Panc1 (cell line): ENCODE data around the gene CLDN6. TPM values are rescaled to one million over a fixed set of nuclear protein-coding genes. Genes with fewer than 3 reads are reported as not detected.

Experiments used
- ATAC-seq: fragments of 200-7000 bp; cut with Tn5 transposase; 2 replicates; pipeline ENCODE4 v1.9.1; 2020; ENCODE audit warnings: mild to moderate bottlenecking, moderate library complexity
- BruUV-seq: library from RNA; stranded (reverse); fragments of 400-500 nt; replicated peaks from 2 replicates; lab custom pipeline; 2021; lab: Mats Ljungman, UMichigan
- CTCF ChIA-PET: fragments of 300-600 bp; sonication (Branson Sonifier 250); formaldehyde crosslinking; loops from one replicate; lab custom pipeline; 2022; ENCODE audit warnings: antibody characterized with exemption; lab: Charles Lee
- POLR2A ChIA-PET: fragments of 300-600 bp; sonication (Branson Sonifier 250); formaldehyde crosslinking; loops from one replicate; lab custom pipeline; 2022; ENCODE audit warnings: antibody characterized with exemption; lab: Charles Lee
- DNase-seq: peaks from one replicate; pipeline ENCODE4 v3.0.0-alpha.2; 2010; ENCODE audit warnings: low read depth, low spot score
- H3K27ac ChIP-seq: 2 replicates; pipeline ENCODE4 v1.5.1; 2011; ENCODE audit warnings: mild to moderate bottlenecking, low read length, inconsistent platforms
- H3K27me3 ChIP-seq: fragments of 200-500 bp; sonication (Bioruptor generic); 2 replicates; pipeline ENCODE4 v1.6.0; 2014; ENCODE audit warnings: low read length, inconsistent platforms; ENCODE audit not compliant: control insufficient read depth, insufficient read depth
- H3K36me3 ChIP-seq: fragments of 200-500 bp; sonication (Bioruptor generic); 2 replicates; pipeline ENCODE4 v1.5.1; 2014; ENCODE audit warnings: inconsistent platforms, mild to moderate bottlenecking, low read length, moderate library complexity; ENCODE audit not compliant: control insufficient read depth, insufficient read depth
- H3K4me1 ChIP-seq: 2 replicates; pipeline ENCODE4 v1.5.1; 2011; ENCODE audit warnings: inconsistent platforms, mild to moderate bottlenecking, low read length, moderate library complexity; ENCODE audit not compliant: control insufficient read depth, insufficient read depth
- H3K4me3 ChIP-seq, 2 experiments: 2 replicates each; pipeline ENCODE4 v1.5.1; 2011 to 2012; ENCODE audit warnings: low read depth in 2 of 2, low read length in 2 of 2, mild to moderate bottlenecking in 2 of 2, inconsistent platforms in 1 of 2, moderate library complexity in 1 of 2
- H3K9me3 ChIP-seq: fragments of 200-500 bp; sonication (Bioruptor generic); 2 replicates; pipeline ENCODE4 v1.5.1; 2014; ENCODE audit warnings: low read depth, mild to moderate bottlenecking, inconsistent platforms, low read length, moderate library complexity; ENCODE audit not compliant: control insufficient read depth, insufficient read depth
- POLR2AphosphoS5 ChIP-seq: IDR thresholded peaks from 2 replicates; pipeline ENCODE4 v1.6.1; 2012; ENCODE audit warnings: mild to moderate bottlenecking, low read depth, low read length, moderate library complexity
- REST ChIP-seq, 2 experiments: IDR thresholded peaks; 2 replicates each; pipeline ENCODE4 v1.6.1; 2011 to 2012; ENCODE audit warnings: low read depth in 2 of 2, control low read depth in 1 of 2, low read length in 1 of 2, mild to moderate bottlenecking in 1 of 2, moderate library complexity in 1 of 2; ENCODE audit not compliant: insufficient read depth in 1 of 2
- SIN3A ChIP-seq: IDR thresholded peaks from 2 replicates; pipeline ENCODE4 v1.6.1; 2012; ENCODE audit warnings: low read depth, mild to moderate bottlenecking, low read length, moderate library complexity, borderline replicate concordance; ENCODE audit not compliant: insufficient read depth
- TCF7L2 ChIP-seq: IDR thresholded peaks from 2 replicates; pipeline ENCODE4 v1.6.1; 2011; ENCODE audit warnings: mild to moderate bottlenecking, low read depth, low read length, inconsistent platforms
- in situ Hi-C: cut with HindIII; loops from 2 replicates; pipeline ENCODE4 v1.10.0; 2016; ENCODE audit warnings: low sequenced_read_pairs, low pct_unique_long_range_greater_than_20kb
- intact Hi-C: fragments of 100-400 bp; cut with micrococcal nuclease; formaldehyde crosslinking; loops from one replicate; pipeline ENCODE4 v1.10.0; 2022; ENCODE audit not compliant: unreplicated experiment
- total RNA-seq: library from RNA; stranded (reverse); gene quantifications from one replicate; pipeline ENCODE4 v1.2.1, GENCODE V29; 2021; ENCODE audit not compliant: unreplicated experiment
- TF ChIP-seq, protein P1 (sequence below): fragments of 450-650 bp; IDR thresholded peaks from 2 replicates; pipeline ENCODE4 v1.5.1; 2017; ENCODE audit warnings: mild to moderate bottlenecking

CLDN6 gene
- total RNA-seq, 1 experiment from 2014 or later: 1.2 TPM

- no peak for TF ChIP-seq REST (IDR thresholded peaks at IDR 0.05; ENCODE audit: insufficient read depth in 1 of 2, low read depth in 2 of 2, low read length in 1 of 2)
- no peak for TF ChIP-seq POLR2AphosphoS5
- TF ChIP-seq, protein P1, sequence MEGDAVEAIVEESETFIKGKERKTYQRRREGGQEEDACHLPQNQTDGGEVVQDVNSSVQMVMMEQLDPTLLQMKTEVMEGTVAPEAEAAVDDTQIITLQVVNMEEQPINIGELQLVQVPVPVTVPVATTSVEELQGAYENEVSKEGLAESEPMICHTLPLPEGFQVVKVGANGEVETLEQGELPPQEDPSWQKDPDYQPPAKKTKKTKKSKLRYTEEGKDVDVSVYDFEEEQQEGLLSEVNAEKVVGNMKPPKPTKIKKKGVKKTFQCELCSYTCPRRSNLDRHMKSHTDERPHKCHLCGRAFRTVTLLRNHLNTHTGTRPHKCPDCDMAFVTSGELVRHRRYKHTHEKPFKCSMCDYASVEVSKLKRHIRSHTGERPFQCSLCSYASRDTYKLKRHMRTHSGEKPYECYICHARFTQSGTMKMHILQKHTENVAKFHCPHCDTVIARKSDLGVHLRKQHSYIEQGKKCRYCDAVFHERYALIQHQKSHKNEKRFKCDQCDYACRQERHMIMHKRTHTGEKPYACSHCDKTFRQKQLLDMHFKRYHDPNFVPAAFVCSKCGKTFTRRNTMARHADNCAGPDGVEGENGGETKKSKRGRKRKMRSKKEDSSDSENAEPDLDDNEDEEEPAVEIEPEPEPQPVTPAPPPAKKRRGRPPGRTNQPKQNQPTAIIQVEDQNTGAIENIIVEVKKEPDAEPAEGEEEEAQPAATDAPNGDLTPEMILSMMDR: no peak
- no peak for TF ChIP-seq TCF7L2
- no peak for TF ChIP-seq SIN3A
- ChIA-PET CTCF (no interaction called here), POLR2A (no interaction called here)
- intact Hi-C loops: no loop called here
- BruUV-seq: TSS peak; percentile 95
- Histone ChIP-seq H3K9me3 (no peaks in the 10 kb centered on the region), H3K36me3 (peaks cover 2% of the 10 kb centered on the region; the same call in 1 of the 2 replicates), H3K4me3 (peak overlapping the region in 1 of 2 experiments; percentile 70; a peak in 2 of 4 replicates), H3K27me3 (no peaks in the 10 kb centered on the region), H3K27ac (peak overlapping the region; percentile 96), H3K4me1 (peaks cover 36% of the 10 kb centered on the region)
- DNase-seq (no peak), ATAC-seq (no peak)
- in situ Hi-C loops: no loop called here
Observed at GRCh38 chr16:2981899-2982250, 36.1 kb downstream of the CLDN6 start.

DNA sequence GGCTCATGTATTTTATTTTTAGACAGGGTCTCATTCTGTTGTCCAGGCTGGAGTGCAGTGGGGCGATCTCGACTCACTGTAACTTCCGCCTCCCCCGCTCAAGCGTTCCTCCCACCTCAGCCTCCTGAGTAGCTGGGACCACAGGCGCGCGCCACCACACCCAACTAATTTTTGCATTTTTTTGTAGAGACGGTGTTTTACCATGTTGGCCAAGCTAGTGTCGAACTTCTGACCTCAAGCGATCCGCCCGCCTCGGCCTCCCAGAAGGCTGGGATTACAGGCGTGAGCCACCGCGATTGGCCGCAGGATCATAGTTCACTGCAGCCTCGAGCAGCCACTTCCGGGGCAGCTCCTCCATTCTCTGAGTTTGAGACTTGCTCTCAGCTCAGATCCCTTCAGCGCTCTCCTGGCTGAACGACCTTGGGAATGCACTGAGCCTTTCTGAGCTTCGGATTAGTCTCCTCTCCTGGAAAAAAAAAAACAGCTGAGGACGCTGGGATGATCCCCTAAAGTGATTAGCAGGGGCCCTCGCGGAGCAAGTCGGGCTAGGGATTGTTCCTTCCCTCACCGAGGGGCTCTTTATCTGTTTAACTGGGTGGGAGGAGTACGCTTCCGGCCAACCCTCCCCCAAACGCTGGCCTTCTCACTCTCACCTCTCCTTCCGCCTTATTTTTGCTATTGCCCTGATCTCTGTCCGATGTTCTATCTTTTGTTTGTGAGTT lies 36.6 kb downstream of the CLDN6 start:
- Histone ChIP-seq H3K9me3 (no peaks in the 10 kb centered on the region), H3K27ac (peak overlapping the region; percentile 96), H3K4me1 (peaks cover 36% of the 10 kb centered on the region), H3K36me3 (peaks cover 2% of the 10 kb centered on the region; the same call in 1 of the 2 replicates), H3K27me3 (no peaks in the 10 kb centered on the region), H3K4me3 (peak overlapping the region; percentile 70 to 71)
- TF ChIP-seq, protein P1: no peak
- TF ChIP-seq TCF7L2: no peak
- TF ChIP-seq POLR2AphosphoS5: no peak
- no peak for TF ChIP-seq SIN3A
- TF ChIP-seq REST (IDR thresholded peaks at IDR 0.05; ENCODE audit: insufficient read depth in 1 of 2, low read depth in 2 of 2, low read length in 1 of 2): no peak
- BruUV-seq: no TSS peak
- intact Hi-C loops: no loop called here
- no peak for ATAC-seq
- no peak for DNase-seq
- ChIA-PET POLR2A (no interaction called here), CTCF (no interaction called here)
- in situ Hi-C loops: no loop called here
